Astrocyte of the cerebellum (primary cell): ENCODE data around the gene ELMOD2.
"Not testable (repeated sequence)": the region's sequence is repeated elsewhere in the genome, so short reads cannot be mapped to it uniquely, and the experiment has no call there.

Experiments used
- DNase-seq: peaks from one replicate; pipeline ENCODE4 v3.0.0-alpha.2; 2011; ENCODE audit warnings: low read depth
- H3K4me3 ChIP-seq: 2 replicates; pipeline ENCODE4 v1.5.1; 2011; ENCODE audit warnings: mild to moderate bottlenecking, low read depth, low read length, moderate library complexity
- in situ Hi-C: cut with HindIII; loops from 2 replicates; pipeline ENCODE4 v1.10.0; 2017; ENCODE audit warnings: low sequenced_read_pairs
- TF ChIP-seq, protein P1 (sequence below): IDR thresholded peaks from 2 replicates; pipeline ENCODE4 v1.5.1; 2012; ENCODE audit warnings: low read length, low read depth, moderate library complexity, mild to moderate bottlenecking; ENCODE audit errors: missing control alignments

ELMOD2 gene

DNA sequence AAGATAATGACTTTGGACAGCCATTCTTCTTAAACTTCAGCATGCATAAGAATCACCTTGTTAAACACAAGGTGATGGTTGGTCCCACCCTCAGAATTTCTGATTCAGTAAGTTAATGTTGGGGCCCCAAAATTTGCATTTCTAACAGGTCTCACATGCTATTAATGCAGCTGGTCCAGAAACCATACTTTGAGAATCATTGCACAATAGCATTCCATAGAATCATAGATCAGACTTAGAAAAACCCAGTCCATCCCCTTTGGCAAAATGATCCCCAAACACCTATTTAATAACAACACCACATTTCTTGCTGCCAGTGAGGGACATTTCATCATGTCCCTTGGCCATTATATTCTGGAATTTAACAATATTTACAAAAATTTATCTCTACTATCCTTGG, 19.7 kb upstream of the ELMOD2 start:
- no peak overlapping the region for H3K4me3 ChIP-seq
- DNase-seq: no peak
- TF ChIP-seq, protein P1, sequence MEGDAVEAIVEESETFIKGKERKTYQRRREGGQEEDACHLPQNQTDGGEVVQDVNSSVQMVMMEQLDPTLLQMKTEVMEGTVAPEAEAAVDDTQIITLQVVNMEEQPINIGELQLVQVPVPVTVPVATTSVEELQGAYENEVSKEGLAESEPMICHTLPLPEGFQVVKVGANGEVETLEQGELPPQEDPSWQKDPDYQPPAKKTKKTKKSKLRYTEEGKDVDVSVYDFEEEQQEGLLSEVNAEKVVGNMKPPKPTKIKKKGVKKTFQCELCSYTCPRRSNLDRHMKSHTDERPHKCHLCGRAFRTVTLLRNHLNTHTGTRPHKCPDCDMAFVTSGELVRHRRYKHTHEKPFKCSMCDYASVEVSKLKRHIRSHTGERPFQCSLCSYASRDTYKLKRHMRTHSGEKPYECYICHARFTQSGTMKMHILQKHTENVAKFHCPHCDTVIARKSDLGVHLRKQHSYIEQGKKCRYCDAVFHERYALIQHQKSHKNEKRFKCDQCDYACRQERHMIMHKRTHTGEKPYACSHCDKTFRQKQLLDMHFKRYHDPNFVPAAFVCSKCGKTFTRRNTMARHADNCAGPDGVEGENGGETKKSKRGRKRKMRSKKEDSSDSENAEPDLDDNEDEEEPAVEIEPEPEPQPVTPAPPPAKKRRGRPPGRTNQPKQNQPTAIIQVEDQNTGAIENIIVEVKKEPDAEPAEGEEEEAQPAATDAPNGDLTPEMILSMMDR: no peak
- in situ Hi-C loops: no loop called here

DNA sequence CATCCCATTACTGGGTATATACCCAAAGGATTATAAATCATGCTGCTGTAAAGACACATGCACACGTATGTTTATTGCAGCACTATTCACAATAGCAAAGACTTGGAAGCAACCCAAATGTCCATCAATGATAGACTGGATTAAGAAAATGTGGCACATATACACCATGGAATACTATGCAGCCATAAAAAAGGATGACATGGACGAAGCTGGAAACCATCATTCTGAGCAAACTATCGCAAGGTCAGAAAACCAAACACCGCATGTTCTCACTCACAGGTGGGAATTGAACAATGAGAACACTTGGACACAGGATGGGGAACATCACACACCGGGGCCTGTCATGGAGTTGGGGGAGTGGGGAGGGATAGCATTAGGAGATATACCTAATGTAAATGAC, 10.2 kb upstream of the ELMOD2 start:
- in situ Hi-C loops, DNase-seq, H3K4me3 ChIP-seq: not testable (repeated sequence)

DNA sequence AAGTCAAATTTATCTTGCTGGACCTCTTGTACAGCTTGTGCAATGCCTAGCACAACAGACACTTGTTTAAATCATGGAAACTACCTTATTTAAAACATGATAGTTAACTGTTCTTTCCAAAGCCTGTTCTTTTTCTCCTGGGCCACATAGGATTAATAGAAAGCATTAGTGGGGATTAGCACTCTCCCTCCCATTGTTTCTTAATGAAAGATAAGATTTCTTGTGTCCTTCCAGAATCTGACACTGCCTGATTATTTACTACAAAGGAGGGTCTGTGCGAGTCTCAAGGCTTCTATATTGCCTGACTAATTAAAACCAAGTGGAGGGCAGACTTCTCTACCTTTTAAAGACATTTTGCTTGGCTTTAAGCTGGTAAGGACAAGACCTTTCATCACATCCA, 8.5 kb upstream of the ELMOD2 start:
- no peak overlapping the region for H3K4me3 ChIP-seq
- DNase-seq: no peak
- in situ Hi-C loops: no loop called here
- TF ChIP-seq, protein P1: no peak

DNA sequence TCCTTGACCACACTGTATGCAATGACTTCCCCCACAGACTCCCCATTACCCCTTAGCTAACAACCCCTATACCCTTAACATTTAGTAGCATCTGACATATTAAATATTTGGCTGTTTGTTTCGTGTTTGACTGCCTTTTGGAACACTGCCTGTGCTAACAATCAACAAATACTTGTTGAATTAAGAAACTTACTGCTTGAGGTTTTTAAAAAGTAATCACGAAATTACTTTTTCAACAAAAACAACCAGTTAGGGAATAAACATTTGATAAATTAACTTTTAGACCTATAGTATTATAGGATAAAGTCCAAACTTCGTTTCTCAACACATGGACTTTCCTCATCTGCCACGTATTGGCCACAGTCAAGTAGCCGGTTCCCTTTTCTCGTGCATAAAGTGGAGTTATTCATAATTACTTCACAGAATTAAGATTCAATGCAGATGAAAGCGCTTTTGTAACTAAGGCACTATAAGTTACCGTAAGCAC, 555 bp upstream of the ELMOD2 start:
- in situ Hi-C loops: no loop called here

DNA sequence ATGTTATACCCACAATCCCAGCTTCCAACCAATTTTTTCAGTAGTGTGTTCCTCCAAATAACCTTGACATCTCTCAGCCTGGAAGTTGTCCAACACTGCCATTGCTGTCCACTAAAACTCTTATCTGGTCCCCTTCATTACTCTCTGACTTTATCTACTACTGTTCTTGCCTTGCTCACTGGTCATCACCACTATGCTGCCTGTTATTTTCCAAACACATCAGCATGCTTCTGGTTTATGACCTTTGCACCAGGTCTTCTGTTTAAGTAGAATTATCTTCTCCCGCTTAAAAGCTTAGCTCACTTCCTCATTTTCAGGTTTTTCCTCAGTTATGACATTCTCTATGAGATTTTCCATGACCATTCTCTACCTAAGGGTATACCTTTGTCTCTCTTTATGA, 5.5 kb downstream of the ELMOD2 start:
- TF ChIP-seq, protein P1: no peak
- no peak for DNase-seq
- H3K4me3 ChIP-seq: no peak overlapping the region
- in situ Hi-C loops: no loop called here

More for the DNA sequence above, 555 bp upstream of the ELMOD2 start:
- H3K4me3 ChIP-seq: peak overlapping the region; percentile 86
- no peak for DNase-seq
- TF ChIP-seq, protein P1: no peak

DNA sequence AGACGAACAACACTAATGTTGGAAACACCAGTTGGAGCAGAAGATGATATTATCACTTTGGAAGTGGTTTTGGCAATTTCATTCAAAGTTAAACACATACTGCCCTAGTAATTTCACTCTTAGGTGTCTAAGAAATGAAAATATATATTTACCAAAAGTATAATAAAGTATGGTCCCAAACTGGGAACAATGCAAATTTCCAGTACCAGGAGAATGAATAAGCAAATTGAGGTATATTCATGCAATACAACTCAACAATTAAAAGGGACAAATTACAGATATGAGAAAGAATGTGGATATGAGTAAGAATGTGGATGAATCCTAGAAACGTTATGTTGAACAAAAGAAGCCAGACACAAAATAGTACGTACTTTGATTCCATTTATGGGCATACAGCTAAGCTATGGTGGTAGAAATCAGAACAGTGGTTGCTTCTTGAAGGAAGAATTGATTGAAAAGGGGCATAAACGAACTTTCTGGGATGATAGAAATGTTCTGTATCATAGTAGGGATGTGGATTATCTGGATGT, 10.0 kb downstream of the ELMOD2 start:
- H3K4me3 ChIP-seq: no peak overlapping the region
- in situ Hi-C loops: no loop called here
- TF ChIP-seq, protein P1: no peak
- no peak for DNase-seq

DNA sequence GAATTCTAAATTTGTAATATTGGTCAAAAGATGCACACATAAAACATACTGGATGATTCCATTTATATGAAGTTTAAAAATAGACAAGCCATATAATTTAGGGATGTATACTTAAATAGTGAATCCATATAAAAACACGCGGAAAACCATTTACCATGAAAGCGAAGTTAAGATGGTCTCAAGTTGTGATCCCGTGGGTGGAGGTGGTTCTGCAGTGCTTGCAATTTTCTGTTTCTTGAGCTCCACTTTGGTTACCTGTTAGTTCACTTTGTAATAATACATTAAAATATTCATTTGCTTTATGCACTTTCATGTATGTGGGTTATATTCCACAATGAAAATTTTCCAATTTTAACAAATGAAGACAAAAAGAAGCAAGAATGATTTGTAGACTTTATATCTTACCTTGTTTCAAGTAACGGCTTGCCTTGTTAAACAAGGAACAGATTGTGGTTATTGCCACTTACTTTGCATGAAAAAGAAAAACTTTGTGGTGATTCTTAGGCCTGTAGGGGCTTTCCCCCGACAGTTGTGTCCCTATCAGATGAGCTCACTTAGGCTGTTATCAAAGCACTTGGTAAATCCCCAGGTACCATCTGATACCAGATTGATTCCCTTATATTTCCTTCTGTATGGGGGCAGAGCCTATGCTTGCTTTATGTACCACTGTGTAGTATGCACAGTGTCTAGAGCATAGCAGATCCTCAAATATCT, 32.6 kb downstream of the ELMOD2 start:
- DNase-seq: no peak
- no peak overlapping the region for H3K4me3 ChIP-seq
- TF ChIP-seq, protein P1: no peak
- in situ Hi-C loops: no loop called here
